Measurements from ENCODE around the gene CPEB4.

DNA sequence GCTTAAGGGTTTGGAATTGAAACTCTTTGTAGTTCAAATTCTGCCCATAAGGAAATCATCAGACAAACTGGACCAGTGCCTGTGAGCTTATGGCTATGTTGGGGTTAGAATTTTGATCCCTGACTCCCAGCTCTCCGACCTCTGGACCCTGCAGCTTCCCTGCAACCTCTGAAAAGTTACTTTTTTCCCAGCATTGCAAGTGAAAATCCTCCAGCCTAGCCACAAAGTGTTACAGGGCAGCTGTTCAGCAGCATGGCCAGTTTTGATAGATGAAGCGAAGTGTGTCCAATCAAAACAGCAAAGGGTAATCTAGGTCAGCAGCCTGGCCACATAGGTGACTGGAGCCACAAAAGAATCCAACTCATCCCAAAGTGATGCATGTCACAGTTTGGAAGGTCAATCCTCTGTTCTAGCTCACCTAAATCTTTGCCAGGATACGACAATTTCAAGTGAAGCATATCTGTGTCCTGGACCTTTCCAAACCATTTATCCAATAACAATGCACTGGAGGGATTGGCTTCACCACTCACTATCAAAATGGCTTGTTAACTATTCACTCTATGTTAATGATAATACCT is 4.7 kb upstream of the CPEB4 start:
- TF ChIP-seq POLR2AphosphoS5 (IDR thresholded peaks at IDR 0.05) = no peak
- TF ChIP-seq, protein P1, sequence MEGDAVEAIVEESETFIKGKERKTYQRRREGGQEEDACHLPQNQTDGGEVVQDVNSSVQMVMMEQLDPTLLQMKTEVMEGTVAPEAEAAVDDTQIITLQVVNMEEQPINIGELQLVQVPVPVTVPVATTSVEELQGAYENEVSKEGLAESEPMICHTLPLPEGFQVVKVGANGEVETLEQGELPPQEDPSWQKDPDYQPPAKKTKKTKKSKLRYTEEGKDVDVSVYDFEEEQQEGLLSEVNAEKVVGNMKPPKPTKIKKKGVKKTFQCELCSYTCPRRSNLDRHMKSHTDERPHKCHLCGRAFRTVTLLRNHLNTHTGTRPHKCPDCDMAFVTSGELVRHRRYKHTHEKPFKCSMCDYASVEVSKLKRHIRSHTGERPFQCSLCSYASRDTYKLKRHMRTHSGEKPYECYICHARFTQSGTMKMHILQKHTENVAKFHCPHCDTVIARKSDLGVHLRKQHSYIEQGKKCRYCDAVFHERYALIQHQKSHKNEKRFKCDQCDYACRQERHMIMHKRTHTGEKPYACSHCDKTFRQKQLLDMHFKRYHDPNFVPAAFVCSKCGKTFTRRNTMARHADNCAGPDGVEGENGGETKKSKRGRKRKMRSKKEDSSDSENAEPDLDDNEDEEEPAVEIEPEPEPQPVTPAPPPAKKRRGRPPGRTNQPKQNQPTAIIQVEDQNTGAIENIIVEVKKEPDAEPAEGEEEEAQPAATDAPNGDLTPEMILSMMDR (IDR thresholded peaks at IDR 0.05 in 8 of 11, conservative IDR thresholded peaks at IDR 0.05 in 3 of 11) = no peak
